GM19238 (cell line): ENCODE data around the gene AP3D1.
"Not testable (repeated sequence)": the region's sequence is repeated elsewhere in the genome, so short reads cannot be mapped to it uniquely, and the experiment has no call there.

ENCODE experiments used
- DNase-seq: peaks from one replicate; pipeline ENCODE4 v3.0.0; 2011; ENCODE audit warnings: low spot score; ENCODE audit not compliant: insufficient read length

AP3D1 gene

DNA sequence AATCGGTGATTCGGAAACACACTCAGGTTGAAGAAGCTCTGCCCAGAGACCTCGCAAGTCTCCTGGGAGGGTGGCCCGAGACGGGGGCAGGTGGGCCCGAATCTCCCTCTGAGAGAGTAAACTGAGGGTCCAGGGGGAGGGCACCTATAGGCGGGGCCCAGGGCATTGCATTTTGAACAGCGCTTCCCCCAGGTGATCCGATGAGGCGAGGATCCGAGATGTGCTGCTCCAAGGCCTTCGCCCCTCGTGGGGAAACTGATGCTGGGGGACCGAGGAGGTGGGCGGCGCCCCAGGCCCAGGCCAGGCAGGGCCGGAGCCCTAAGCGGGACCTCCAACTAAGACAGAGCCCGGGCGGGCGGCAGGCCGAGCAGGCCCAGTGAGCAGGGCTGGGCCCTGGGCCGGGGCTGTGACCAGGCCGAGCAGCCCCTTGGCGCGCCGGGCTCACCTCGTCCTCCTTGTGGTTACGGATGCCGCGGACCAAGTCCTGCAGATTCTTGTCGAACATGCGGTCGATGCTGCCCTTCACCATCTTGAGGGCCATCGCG, 500 bp downstream of the AP3D1 start:
- DNase-seq: no peak

DNA sequence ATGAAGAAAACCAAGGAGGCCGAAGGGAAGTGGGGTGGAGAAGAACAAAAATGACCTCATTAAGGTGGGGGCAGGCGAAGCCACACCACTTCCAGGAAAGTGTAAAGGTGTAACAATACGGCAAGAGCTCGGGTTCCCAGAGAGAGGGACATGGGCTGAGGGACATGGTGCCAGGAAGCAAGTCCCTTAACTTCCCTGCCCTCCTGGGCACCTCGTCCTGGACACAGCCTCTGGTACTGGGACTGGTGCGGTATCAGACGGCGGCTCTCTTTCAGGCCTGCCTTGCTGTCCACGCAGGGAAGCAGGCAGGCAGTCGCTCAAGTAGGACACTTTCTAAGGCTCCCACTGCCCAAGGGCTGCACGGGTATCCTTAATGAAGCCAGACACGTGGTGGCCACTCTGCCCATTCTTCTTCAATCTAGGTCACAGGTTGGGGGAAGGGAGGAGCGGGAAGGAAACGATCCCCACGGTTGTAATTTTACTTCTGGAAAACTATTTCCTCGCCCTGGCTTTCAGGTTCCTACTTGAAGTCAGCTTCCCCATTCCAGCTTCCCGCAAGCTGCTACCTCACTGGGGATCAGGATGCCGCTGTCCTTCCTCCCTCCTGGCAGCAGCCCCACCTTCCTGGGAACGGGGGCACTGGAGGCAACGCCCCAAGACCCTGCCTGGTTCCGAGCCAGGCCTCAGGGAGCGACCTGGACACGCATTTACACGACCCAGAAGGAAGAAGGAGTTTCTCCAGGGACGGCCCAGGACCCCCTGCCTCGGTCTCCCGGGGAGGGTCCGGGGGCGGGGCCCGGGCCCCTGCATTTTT, 1.2 kb downstream of the AP3D1 start:
- DNase-seq: no peak

DNA sequence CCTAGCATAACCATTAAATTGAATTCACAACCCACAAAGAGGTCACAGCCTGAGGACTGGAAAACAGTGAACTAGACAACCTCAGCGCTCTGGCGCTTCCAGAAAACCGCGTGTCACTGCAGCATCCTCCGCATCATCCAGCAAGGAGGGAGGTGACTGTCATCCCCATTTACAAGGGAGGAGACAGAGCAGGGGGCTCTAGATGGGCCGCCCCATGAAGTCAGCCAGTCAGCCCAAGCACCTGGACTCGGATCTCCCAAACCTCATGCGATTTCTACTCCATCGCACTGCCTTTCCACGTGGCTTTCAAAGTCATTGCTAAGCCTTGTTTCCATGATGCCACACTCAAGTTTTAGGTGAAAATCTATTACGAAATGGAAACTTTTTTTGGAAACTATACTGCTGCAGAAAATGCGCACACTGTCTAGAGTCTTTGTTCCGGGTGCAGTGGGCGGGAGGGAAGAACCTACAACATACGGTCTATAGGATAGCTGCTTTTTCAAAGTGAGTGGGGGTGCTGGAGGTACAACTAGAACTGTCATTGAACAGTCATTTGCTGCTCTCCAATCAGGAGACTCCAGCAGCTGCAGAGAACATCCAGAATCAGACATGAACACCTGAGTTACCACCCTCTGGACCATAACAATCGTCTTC, 2.8 kb downstream of the AP3D1 start:
- no peak for DNase-seq

DNA sequence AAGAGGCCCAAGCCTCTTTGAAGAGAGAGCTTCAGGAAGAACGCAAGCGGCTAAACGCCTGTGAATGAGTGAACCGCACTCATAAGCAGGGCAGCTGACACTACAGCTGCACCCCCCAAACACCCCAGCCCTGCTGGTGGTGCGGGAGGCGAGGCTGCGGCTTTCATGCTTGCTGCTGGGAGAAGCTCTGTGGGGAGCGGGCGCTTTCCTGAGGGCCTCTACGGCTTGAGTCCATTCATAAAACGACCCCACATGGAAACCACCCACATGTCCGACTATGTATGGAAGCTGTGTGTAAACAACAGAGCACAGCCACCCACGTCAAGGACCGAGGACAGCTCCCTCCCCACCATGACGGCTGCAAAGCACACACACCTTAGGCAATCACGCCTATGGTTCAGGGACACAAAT, 5.5 kb downstream of the AP3D1 start:
- DNase-seq: no peak

DNA sequence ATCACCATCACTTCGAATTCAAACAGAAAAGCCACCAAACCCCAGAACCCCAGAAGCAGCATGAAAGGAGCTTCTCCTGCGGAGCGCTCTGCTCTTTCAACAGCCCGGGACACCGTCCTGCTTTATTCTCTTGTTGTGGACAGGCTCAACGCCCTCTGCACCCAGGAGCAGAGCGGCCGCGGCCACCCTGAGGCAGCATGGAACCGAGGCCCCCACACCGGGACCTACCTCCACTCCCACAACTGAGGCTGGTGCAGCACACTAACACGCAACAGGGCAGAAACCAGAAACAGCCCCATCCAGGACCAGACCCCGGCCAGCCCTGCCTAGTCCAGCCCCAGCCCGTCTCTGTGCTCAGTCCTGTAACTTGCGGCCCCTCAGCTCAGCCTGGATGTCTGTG, 7.2 kb downstream of the AP3D1 start:
- no peak for DNase-seq

DNA sequence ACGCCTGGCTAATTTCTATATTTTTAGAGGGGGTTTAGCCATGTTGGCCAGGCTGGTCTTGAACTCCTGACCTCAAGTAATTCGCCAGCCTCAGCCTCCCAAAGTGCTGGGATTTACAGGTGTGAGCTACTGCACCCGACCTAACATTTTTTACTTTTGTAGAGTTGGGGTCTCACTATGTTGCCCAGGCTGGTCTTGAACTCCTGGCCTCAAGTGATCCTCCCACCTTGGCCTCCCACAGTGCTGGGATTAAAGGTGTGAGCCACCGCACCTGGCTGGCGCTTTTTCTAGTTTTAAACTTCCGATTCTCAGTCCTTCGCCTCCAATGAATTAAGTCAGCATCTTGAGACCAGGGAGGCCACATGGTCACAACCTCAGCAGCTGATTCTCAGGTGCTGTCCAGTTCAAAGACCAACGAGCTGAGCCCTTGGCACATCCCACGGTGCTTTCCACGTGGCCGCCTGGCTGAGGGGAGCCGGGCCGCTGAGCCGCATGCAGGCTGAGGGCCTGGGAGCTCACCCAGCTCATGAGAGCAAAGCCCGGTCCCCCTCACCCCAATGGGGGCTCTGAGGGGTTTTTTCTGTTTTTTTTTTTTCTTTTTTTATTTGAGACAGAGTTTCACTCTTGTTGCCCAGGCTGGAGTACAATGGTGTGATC, 9.1 kb downstream of the AP3D1 start:
- no peak for DNase-seq

DNA sequence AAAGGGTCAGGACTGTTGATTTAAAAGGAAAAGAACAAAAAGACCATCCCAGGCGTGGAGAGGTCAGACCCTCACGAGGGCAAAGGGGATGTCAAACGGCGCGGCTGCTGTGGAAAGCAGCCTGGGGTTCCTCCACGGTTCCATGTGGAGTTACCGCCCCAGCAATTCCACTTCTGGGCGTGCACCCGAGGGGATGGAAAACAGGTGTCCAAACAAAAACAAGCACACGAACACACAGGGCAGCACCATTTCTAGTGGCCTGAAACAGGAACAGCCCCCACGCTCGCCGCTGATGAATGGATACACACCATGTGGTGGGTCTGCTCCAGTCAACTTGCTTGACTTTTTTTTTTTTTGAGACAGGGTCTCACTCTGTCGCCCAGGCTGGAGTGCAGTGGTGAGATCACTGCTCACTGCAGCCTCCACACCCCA, 11.2 kb downstream of the AP3D1 start:
- no peak for DNase-seq

DNA sequence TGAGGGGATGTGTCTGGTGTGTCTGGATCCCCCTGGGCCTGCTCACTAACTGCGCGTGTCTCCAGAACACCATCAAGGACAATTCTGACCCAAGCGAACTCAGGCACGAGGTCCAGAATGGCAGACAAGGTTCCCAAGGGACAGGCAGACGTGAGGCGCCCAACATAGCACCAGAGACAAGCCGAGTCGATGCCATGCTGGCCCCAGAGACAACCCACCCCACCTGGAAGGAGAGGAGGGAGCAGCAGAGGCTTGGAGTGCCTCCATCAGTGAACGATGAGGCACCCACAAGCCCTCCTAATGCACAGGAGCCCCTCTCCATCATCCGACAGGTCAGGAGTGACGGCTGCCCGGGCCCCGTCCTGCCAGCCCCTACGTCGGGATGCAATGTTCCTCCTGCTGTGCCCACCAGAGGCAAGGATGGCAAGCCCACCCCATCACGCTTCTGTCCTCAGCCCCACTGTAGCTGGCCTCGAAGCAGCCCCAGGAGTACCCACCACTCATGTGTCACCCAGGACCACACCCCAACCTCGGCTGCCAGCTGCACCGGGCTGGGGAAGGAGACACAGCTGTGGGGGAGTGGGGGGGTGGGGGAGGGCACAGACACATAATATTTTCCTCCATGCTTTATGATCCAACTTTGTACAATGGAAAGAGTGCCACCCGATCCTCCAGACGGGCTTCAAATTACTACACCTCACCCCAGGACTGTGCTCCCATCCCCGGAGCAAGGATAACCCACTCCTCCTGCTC, 11.8 kb downstream of the AP3D1 start:
- no peak for DNase-seq

DNA sequence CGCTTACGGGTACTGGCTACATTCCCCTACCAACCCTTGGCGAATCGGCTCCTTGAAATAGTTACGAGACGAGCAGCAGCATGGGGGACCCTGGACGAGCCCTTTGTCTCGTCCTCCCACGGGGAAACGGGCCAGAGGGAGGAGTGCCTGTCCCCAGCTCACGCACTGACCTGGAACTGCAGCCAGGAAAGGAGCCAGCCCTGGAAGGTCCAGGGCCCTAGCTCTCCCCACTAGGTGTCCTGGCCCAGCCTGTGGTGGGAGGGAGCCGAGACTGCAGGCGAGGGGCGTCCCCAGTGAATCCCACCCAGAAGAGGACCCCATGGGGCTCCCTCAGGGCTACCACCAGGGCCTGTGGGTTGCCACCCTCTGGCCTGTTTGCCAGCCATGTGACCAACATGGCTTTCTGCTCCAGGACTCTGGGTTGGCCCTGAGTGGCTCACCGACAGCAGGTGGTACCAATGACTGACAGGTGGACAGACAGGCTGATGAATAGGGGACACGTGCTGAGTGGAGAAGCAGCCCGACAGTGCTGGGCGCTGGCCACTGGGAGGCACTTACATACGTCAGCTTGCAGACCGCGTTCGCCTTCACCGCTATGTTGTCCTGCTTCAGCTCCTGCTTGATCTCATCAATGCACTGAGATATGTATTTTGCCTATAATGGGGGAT, 13.2 kb downstream of the AP3D1 start:
- no peak for DNase-seq

DNA sequence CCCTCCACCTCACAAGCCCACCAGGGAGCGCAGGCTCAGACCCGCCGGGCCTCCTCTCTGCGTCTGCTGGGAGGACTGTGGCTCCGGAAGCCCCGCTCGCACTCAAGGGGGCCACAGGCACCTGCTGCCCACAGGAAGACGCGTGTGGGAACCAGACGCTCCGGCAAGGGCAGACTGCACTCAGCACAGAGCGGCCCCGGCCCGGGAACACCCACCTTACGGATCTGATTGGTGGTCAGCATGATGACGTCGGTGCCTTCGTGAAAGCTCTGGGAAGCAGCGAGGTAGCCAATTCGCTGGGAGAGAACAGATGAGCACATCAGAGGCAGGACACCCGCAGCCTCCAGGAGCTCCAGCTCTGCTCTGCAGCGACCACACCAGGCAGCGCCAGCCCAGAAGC, 14.6 kb downstream of the AP3D1 start:
- DNase-seq: no peak

DNA sequence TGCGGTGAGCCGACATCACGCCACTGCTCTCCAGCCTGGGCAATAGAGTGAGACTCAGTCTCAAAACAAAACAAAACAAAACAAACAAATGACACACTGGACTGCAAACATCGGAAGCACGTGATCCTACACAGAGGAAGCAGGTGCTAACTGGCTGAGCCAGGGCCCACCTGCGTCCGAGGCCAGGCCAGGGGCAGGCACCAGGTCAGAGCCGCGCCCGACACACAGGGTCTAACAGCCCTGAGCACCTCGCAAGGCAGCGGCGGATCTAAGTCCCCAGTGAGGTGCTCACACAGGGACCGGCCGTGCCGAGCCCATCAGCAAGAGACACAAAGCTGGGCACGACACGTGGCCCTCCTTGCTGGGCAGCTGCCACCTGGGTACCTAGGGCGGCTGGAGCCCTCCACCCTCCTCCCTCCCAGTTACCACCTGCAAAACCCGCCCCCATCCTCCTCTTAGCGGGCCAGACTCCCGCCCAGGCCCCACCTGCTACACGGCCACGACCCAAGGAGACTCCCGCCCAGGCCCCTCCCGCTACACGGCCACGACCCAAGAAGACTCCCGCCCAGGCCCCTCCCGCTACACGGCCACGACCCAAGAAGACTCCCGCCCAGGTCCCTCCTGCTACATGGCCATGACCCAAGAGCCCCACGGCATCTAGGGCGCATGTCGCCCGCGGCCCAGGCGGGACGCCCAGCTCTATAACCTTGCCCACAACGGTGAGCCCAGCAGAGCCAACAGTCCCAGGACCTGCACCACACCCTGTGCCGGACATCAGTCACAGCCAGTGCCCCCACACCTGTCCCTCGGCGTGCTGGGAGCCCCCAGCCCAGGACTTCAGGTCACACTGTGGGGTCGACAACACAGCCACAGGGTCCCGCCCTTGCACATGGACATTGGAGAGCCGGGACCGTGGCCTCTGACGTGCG, 15.6 kb downstream of the AP3D1 start:
- no peak for DNase-seq

DNA sequence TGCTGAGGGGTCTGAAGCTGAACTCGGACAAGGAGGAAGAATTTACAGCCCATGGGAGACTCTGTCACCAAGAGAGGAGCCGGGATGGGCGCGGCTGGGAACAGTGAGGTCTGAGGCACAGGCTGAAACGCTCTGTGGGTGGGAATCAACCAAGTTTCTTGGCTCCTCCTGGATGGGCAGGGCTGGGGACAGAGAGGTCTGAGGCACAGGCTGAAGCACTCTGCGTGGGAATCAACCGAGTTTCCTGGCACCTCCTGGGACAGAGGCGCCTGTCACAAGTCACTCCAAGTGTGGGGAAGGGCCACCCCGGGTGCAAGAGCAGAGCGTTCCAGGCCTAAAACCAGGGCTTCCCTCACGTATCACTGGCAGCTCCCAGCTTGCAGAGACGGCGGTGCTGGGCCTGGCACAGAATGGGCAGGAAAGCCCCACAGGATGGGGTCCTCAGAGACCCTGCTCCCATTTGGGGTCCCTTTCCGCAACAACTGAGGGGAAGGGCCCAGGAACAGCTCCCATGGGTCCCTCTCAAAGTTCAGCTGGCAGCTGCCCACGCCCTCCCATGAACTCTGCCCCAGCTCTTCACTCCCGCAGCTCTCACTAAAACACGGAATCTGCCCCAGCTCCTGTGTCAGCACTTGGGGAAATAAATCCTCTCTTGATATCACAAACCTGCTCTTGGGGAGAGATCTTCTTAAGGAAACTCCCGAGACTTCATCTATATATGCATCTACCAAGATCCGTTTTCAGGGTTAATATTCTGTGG, 18.5 kb downstream of the AP3D1 start:
- DNase-seq: no peak

DNA sequence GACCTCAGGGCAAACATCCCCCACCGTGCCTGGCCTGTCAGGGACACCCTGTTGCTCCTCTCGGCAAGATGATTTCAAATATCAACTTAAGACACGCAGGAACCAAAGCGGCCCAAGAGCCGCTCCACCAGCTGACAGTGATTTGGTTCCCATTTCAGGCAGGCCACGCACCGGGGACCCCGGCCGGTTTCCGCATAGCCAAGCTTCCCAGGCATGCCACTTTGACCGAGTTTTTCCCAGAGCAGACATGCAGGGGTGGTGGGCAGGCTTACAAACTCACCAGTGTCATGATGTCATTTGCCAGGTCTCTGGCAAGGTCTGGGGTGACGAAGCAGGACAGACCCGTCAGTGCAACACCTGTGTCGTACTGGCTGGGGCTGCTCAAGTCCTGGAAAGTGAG, 19.2 kb downstream of the AP3D1 start:
- DNase-seq: no peak

DNA sequence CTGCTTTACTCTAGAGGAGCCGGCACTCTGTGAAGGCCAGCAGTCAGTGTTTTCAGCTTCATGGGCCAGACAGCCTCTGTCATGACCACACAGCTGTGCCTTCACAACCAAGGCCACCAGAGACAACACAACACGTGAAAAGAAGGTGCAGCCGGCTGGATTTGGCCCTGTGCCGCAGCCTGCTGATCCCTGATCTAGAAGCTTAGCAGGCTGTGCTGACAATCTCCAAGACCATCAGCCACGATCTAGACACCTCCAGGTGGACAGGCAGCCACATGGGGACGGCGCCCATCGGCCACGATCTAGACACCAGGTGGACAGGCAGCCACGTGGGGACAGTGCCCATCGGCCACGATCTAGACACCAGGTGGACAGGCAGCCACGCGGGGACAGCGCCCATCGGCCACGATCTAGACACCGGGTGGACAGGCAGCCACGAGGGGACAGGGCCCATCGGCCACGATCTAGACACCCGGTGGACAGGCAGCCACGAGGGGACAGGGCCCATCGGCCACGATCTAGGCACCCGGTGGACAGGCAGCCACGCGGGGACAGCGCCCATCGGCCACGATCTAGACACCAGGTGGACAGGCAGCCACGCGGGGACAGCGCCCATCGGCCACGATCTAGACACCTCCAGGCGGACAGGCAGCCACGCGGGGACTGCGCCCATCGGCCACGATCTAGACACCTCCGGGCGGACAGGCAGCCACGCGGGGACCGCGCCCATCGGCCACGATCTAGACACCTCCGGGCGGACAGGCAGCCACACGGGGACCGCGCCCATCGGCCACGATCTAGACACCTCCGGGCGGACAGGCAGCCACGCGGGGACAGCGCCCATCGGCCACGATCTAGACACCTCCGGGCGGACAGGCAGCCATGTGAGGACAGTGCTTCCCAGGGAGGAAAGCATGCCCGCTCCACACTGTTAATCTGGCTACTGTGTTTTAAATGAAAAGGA, 20.1 kb downstream of the AP3D1 start:
- DNase-seq: not testable (repeated sequence)

DNA sequence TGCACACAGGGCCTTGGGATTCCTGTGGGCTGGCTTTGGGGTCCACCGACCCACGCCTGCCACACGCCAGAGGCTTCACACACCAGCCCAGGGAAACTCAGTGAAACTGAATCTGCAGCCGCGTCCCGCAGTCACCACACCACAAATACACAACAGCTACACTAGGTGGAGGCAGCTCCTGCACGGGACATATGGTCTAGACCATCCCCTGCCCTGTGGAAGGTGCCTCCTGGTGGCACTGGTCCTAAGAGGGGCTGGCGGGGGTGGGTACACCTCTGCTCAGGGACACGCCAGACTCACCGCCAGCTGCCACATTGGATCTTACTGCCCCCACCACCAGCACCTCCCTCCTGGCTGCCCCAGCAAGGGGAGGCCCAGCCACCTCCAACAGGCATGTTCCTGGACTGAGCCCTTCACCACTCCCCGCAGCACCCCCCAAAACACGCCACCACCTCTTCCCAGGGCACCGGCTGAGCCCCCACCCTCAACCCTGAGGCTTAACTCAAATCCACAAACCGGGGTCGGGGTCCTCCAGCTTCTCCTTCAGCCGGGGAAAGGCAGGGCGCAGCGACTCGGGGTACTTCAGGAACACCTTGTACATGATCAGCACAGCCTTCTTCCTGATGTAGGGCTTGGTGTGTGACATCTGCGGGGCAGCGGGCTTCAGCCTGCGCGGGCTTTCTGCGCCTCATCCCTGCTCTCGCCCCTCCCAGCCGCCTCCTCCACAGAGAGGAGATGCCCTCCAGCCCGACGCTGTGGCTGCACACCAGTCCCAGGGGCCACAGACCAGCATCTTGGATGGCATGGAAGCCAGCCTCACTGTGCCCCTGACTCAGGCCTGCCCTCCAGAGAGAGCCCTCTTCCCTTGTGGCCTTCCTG, 21.2 kb downstream of the AP3D1 start:
- no peak for DNase-seq

DNA sequence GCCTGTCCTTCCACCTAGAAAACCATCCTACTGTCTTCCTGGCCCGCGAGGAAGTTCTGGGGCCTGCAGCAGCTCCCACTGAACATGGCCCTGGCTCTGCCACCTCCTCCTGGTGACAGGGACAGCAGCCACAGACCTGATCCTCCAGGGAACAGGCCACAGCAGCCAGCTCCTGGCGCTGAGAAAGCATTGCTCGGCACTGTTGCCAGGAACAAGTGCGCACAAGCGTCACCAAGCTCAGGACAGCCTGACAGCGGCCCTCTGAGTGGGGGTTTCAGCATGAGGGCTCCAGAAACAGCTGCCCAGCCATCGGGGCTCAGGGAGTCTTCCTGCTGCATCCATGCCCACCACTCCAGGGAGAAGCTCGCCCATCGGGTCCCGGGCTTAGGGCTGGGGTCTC, 21.9 kb downstream of the AP3D1 start:
- DNase-seq: no peak

DNA sequence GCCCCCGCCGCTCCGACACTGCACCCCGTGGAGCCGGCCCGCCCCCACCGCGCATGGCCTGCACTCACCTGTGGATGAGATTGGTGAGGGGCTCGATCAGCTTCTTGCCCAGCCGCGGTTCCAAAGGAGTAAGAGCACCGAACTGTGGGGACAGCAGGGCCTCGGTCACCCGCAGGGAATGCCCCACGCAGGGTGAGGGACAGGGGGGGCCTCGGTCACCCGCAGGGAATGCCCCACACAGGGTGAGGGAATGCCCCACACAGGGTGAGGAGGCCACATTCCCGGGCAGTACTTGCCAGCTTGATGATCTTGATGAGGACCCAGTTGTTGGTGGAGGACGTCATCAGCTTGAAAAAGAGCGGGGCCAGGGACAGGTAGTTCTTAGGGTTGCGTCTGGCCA, 22.3 kb downstream of the AP3D1 start:
- no peak for DNase-seq
